T-helper 2 cell treated with Interferon-gamma antibody and Interleukin-4, amounts not matched to agents 5 μg/mL and 100 μg/mL, for 36 hours (primary cell): ENCODE results near the gene AADAC.
"Not testable (repeated sequence)": the region's sequence is repeated elsewhere in the genome, so short reads cannot be mapped to it uniquely, and the experiment has no call there.

Source experiments
- DNase-seq: peaks from one replicate; pipeline ENCODE4 v3.0.0; 2021; ENCODE audit warnings: low spot score
- H3K27ac Mint-ChIP-seq: one replicate; pipeline ENCODE4 v1.8.0; 2021; ENCODE audit warnings: mild to moderate bottlenecking, mixed read lengths
- H3K27me3 Mint-ChIP-seq: one replicate; pipeline ENCODE4 v1.8.0; 2021; ENCODE audit warnings: low read depth, mixed read lengths
- H3K36me3 Mint-ChIP-seq: one replicate; pipeline ENCODE4 v1.8.0; 2021; ENCODE audit warnings: low read depth, mixed read lengths
- H3K4me1 Mint-ChIP-seq: one replicate; pipeline ENCODE4 v1.8.0; 2021; ENCODE audit warnings: low read depth, mixed read lengths
- H3K4me3 Mint-ChIP-seq: one replicate; pipeline ENCODE4 v1.8.0; 2022; ENCODE audit warnings: mild to moderate bottlenecking, moderate library complexity, mixed read lengths
- H3K9me3 Mint-ChIP-seq: one replicate; pipeline ENCODE4 v1.8.0; 2021; ENCODE audit warnings: mixed read lengths

Gene AADAC

DNA sequence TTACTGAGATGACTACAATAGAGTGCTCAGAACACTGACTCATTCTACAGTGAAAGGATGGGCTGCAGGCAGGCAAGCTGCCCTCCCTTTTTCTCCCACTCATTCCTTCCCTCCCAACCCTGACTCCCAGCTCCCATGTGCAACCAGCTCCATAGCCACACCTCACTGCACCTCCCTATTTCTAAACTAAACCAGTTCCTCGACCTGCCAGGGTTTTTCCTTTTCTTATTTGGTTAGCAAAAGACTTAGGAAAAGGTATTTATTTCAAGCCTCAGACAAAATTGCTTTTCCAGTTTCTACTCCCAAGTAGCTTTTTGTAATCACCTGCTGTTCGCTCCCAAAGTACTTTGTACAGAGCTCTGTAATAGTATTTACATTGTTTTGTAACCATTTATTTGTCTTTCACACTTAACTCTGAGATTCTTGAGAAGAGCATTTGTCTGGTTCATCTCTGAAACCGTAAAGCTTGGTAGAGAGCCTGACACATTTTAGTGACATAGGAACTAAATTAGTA is 2.2 kb downstream of the AADAC start:
- H3K27ac Mint-ChIP-seq = no peak overlapping the region
- H3K9me3 Mint-ChIP-seq = no peaks in the 10 kb centered on the region
- H3K4me3 Mint-ChIP-seq = no peak overlapping the region
- H3K36me3 Mint-ChIP-seq = no peaks in the 10 kb centered on the region
- peaks cover 17% of the 10 kb centered on the region for H3K27me3 Mint-ChIP-seq
- H3K4me1 Mint-ChIP-seq = no peaks in the 10 kb centered on the region
- no peak for DNase-seq

DNA sequence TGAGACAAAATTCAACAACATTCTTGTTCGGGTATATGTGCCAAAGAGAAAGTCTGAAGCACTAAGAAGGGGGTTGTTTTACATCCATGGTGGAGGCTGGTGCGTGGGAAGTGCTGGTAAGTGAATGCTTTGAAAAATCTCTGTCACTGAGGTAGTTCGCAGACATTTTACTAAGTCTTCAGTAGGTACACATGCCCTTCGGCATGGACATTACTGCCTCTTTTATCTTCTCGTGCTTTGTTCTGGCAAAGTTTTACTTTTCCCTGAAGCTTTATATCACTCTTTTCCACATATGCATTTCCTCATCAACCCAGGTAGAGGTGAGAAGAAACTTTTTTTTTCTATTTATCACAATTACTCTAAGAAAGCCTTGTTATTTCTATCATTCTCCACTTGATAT is 3.6 kb downstream of the AADAC start:
- Mint-ChIP-seq H3K27ac (no peak overlapping the region), H3K27me3 (peaks cover 17% of the 10 kb centered on the region), H3K36me3 (no peaks in the 10 kb centered on the region), H3K9me3 (no peaks in the 10 kb centered on the region), H3K4me3 (no peak overlapping the region), H3K4me1 (no peaks in the 10 kb centered on the region)
- DNase-seq = no peak

DNA sequence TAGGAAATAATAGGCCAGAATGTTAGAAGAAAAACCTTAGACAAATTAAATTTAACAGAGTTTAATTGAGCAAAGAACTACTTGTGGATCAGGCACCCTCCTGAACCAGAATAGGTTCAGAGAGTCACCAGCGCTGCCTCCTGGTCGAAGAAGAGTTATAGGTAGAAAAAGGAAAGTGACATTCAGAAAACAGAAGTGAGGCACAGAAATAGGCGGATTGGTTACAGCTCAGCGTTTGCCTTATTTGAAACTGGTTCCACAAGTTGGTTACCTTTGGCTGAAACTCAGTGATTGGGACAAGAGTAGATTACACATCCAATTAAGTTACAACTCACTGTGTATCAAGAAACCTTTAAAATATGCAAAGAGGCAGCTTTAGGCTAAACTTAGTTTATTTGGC is 4.4 kb downstream of the AADAC start:
- H3K27me3 Mint-ChIP-seq = peaks cover 17% of the 10 kb centered on the region
- no peaks in the 10 kb centered on the region for H3K9me3 Mint-ChIP-seq
- no peak overlapping the region for H3K4me3 Mint-ChIP-seq
- no peaks in the 10 kb centered on the region for H3K4me1 Mint-ChIP-seq
- no peaks in the 10 kb centered on the region for H3K36me3 Mint-ChIP-seq
- no peak overlapping the region for H3K27ac Mint-ChIP-seq
- DNase-seq = no peak

DNA sequence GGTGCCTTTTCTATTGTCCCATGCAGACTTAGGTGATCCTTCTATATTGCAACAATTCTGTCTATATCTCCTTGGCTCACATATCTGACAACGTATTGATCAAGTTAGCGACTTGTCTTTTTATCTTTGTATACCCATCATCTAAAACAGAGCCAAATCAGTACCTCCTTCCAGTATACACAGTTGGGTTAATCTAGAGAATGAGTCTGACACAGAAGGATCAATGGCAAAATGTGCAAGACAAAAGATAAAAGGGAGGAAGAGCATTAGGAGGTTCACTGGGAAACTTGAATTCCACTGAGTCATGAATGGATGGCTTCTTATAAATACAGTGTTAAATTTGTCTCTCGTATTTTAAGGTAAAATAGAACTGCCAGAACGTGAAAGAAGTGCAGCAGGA is 6.0 kb downstream of the AADAC start:
- H3K4me3 Mint-ChIP-seq = no peak overlapping the region
- H3K27ac Mint-ChIP-seq = no peak overlapping the region
- DNase-seq = no peak
- H3K36me3 Mint-ChIP-seq = no peaks in the 10 kb centered on the region
- H3K4me1 Mint-ChIP-seq = no peaks in the 10 kb centered on the region
- no peaks in the 10 kb centered on the region for H3K9me3 Mint-ChIP-seq
- peaks cover 17% of the 10 kb centered on the region for H3K27me3 Mint-ChIP-seq

DNA sequence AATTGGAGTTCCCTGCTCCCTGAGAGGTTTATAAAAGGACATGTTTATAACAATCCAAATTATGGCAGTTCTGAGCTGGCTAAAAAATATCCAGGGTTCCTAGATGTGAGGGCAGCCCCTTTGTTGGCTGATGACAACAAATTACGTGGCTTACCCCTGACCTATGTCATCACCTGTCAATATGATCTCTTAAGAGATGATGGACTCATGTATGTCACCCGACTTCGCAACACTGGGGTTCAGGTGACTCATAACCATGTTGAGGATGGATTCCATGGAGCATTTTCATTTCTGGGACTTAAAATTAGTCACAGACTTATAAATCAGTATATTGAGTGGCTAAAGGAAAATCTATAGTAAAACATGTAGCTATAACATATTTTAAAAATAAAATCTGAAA is 13.9 kb downstream of the AADAC start:
- Mint-ChIP-seq H3K36me3 (no peaks in the 10 kb centered on the region), H3K27me3 (peaks cover 29% of the 10 kb centered on the region), H3K4me3 (no peak overlapping the region), H3K9me3 (no peaks in the 10 kb centered on the region), H3K27ac (no peak overlapping the region), H3K4me1 (no peaks in the 10 kb centered on the region)
- no peak for DNase-seq

DNA sequence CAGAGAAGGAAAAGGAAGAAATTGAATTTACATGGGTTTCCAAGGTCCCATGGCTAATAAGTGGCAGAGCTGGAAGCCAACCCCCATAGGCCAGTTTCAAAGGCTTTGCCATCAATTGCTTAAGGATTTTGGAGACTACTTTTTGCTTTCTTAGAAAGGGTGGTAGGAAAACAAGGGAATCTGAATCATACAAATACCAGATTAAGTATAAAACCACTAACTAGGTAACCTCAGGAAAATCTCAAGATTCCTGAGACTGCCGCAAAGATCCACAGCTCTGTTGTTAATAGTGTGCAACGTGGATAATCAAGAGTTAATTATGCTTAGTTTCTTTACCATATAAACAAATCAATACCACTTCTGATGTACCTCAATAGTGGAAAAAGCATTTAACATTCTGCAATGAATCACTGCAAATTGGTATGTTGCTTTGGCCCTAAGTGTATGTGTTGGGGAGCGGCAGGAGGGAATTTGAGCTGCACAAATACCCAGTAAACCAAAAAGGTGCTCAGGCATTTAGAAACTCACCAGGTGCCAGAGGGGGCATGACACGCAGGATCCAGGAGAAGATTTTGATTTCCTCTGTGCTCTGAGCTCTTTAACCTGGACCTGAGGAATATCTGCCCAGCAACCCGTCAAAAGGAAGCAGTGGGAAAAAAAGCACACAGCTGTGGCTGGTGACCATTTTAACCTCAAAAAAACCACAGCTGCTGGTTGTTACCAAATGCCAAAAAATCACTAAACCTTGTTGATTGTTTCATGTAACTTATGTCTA is 22.0 kb downstream of the AADAC start:
- Mint-ChIP-seq H3K4me3 (no peak overlapping the region), H3K36me3 (no peaks in the 10 kb centered on the region), H3K4me1 (peaks cover 2% of the 10 kb centered on the region), H3K27me3 (peaks cover 38% of the 10 kb centered on the region), H3K9me3 (no peaks in the 10 kb centered on the region), H3K27ac (no peak overlapping the region)
- no peak for DNase-seq

DNA sequence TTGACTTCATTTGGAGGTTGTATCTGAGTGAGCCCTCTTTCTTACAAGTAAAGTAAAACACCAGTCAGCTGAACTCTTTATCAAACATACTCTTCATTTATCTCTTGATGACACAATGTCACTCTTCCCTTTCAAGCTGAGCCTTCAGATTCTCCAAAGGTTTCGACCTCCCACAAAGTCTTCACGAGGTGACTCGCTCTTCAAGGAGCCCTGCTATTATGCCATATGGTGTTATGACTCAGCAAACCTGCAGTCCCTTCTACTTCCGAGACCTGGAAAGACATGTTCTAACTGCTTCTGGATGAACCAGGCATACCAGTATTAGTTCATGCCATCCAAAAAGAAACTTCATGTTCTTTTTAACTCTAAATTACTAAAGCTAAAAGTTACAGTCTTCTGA is 23.1 kb downstream of the AADAC start:
- H3K36me3 Mint-ChIP-seq = no peaks in the 10 kb centered on the region
- peaks cover 37% of the 10 kb centered on the region for H3K27me3 Mint-ChIP-seq
- no peak for DNase-seq
- no peak overlapping the region for H3K27ac Mint-ChIP-seq
- H3K4me3 Mint-ChIP-seq = no peak overlapping the region
- peaks cover 2% of the 10 kb centered on the region for H3K4me1 Mint-ChIP-seq
- H3K9me3 Mint-ChIP-seq = no peaks in the 10 kb centered on the region

DNA sequence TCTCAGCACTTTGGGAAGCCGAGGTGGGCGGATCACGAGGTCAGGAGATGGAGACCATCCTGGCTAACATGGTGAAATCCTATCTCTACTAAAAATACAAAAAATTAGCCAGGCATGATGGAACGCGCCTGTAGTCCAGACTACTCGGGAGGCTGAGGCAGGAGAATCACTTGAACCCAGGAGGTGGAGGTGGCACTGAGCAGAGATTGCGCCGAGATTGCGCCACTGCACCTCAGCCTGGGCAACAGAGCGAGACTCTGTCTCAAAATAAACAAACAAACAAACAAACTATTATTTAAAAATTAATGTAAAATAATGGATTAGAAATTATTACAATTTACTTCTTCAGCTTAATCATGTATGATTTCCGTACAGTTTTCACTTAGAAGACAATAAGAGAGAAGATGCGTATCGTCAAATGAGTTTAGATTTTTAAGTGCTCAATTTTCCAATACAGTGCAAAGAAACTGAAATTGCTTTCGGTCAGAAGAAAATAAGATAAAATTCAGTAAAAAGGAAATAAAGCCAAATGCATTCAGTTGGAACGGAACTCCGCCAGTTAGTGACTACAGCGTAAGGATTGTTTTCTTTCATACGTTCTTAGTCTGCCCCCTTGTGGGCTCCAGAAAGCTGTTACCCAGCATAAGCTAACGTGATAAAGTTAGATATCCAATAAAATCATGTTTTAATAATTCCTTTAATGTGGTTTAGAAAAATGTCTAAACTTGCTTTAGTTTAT is 24.8 kb downstream of the AADAC start:
- DNase-seq = peak; percentile 19
- peaks cover 2% of the 10 kb centered on the region for H3K4me1 Mint-ChIP-seq
- H3K4me3 Mint-ChIP-seq = no peak overlapping the region
- peaks cover 33% of the 10 kb centered on the region for H3K27me3 Mint-ChIP-seq
- H3K9me3 Mint-ChIP-seq = no peaks in the 10 kb centered on the region
- no peaks in the 10 kb centered on the region for H3K36me3 Mint-ChIP-seq
- H3K27ac Mint-ChIP-seq = no peak overlapping the region

DNA sequence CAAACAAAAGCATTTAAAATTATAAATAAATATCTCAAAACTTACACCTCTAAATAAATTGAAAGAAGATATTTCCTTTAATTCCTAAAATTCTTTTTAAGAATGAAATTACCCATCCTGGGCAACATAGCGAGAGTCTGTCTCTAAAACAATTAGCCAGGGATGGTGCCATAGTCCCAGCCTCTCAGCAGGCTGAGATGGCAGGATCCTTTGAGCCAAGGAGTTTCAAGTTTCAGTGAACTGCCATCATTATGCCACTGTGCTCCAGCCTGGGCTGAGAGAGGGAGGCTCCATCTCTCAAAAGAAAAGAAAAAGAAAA is 25.4 kb downstream of the AADAC start:
- H3K4me3 Mint-ChIP-seq = no peak overlapping the region
- no peaks in the 10 kb centered on the region for H3K9me3 Mint-ChIP-seq
- no peak for DNase-seq
- H3K4me1 Mint-ChIP-seq = peaks cover 2% of the 10 kb centered on the region
- H3K36me3 Mint-ChIP-seq = no peaks in the 10 kb centered on the region
- H3K27me3 Mint-ChIP-seq = peaks cover 37% of the 10 kb centered on the region
- no peak overlapping the region for H3K27ac Mint-ChIP-seq

DNA sequence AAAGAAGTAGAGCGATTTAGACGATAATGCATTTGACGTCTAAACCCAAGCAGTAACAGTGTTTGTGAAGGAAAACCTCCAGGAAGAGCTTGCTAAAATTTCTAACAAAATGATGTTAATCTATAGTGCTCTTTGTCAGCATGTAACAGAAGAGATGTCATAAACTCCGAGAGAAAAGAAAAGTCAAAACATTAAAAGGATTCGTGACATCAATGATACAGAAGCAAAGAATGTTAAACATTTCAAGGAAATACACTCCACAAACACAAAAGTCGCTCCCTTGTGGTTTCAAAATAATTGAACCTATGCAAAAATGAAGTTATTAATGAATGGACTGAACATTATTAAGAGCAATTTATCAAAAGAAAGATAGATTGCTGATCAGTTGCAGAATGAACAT is 27.9 kb downstream of the AADAC start:
- H3K27ac Mint-ChIP-seq = no peak overlapping the region
- peaks cover 2% of the 10 kb centered on the region for H3K4me1 Mint-ChIP-seq
- H3K27me3 Mint-ChIP-seq = peaks cover 33% of the 10 kb centered on the region
- H3K9me3 Mint-ChIP-seq = no peaks in the 10 kb centered on the region
- H3K4me3 Mint-ChIP-seq = no peak overlapping the region
- no peaks in the 10 kb centered on the region for H3K36me3 Mint-ChIP-seq
- DNase-seq = no peak

DNA sequence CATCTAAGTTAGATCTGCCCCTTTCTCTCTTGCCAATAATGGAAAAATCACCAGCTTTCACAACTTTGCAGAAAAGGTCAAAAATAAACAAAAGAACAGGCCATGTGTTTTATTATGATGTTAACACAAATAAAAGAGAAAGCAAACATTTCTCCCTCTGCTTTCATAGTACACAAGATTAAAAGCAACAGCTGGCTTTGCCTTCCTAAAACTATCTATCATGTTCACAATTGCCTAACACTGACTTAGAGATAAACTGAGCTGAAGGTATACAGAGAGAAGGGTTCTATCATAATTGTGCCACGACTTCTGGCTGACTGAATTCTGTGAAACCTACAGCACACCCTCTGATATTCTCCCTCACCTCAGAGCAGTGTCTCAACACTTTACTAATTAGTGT is 29.4 kb downstream of the AADAC start:
- Mint-ChIP-seq H3K4me1 (no peaks in the 10 kb centered on the region), H3K27ac (no peak overlapping the region), H3K27me3 (peaks cover 34% of the 10 kb centered on the region), H3K4me3 (no peak overlapping the region), H3K36me3 (no peaks in the 10 kb centered on the region), H3K9me3 (no peaks in the 10 kb centered on the region)
- DNase-seq = no peak

DNA sequence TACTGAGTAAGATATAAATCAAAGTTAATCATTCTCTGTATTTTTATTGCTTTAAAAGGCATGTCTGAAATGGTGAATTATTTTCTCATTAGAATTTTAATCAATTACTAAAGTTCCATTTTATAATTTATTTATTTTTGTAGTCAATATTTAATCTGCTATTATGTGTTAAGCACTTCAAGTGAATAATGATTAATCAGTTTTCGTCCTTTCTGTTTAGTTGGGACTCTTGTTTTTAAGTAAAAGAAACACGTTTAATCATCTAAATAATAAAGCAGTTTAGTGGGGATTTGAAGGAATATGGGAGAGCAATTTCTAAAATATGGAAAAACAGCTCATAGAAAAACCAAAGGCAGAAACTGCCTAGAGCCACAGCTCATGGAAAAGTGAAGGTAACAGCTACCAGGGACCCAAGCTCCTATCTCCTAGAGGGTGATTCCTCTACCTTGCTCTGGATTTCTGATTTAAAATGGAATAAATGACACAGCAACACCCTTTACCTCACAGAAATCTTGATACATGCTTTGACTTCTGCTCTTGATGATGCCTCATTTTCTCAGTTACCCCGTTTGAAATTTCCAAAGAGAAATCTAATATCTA is 31.5 kb downstream of the AADAC start:
- no peak for DNase-seq
- no peaks in the 10 kb centered on the region for H3K9me3 Mint-ChIP-seq
- no peak overlapping the region for H3K4me3 Mint-ChIP-seq
- H3K27me3 Mint-ChIP-seq = peaks cover 35% of the 10 kb centered on the region
- no peak overlapping the region for H3K27ac Mint-ChIP-seq
- no peaks in the 10 kb centered on the region for H3K36me3 Mint-ChIP-seq
- no peaks in the 10 kb centered on the region for H3K4me1 Mint-ChIP-seq

DNA sequence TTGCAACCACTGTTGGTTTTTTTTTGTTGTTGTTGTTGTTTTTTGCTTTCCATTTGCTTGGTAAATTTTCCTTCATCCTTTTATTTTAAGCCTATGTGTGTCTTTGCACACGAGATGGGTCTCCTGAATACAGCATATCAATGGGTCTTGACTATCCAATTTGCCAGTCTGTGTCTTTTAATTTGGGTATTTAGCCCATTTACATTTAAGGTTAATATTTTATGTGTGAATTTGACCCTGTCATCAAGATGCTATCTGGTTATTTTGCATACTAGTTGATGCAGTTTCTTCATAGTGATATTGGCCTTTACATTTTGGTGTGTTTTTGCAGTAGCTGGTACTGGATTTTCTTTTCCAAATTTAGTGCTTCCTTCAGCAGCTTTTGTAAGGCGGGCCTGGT is 36.1 kb downstream of the AADAC start:
- not testable (repeated sequence) for H3K4me3 Mint-ChIP-seq, H3K27ac Mint-ChIP-seq, H3K36me3 Mint-ChIP-seq, H3K4me1 Mint-ChIP-seq, H3K9me3 Mint-ChIP-seq, DNase-seq
- H3K27me3 Mint-ChIP-seq = peaks cover 30% of the 10 kb centered on the region

DNA sequence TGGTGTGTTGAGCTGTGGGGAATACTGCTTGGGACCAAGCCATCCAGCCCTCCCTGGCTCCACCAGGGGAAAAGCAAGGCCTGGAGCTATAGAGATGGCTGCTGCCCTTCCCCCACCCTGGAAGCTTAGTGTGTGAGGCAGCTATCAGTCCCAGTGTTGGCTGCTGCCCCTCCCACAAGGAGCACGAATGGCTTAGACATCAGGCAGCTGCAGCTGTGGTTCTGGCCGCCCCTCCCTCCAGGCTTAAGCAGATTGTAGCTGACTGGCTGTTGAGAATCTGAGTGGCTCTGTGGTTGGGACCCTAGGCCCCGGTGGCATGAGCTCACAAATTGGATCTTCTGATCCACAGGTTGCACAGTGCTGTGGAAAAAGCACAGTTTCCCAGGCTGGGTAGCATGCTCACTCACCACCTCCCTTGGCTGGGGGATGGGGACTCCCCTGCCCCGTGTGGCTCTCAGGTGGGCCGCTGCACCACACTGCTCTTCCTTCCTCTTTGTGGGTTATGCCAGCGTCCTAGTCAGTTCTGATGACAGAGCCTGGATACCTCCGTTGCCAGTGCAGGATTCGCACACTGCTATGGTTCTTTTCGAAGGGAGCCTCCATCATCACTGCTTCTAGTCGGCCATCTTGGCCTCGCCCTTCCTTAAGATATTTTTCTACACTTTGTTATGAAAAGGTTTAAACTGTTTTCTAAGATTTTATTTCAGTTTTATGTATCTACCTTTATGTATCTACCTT is 38.3 kb downstream of the AADAC start:
- Mint-ChIP-seq H3K27me3 (peaks cover 30% of the 10 kb centered on the region), H3K4me3 (no peak overlapping the region), H3K9me3 (no peaks in the 10 kb centered on the region), H3K4me1 (no peaks in the 10 kb centered on the region), H3K27ac (no peak overlapping the region), H3K36me3 (no peaks in the 10 kb centered on the region)
- DNase-seq = no peak
